ENCODE data around the gene HCFC1R1.
"Not testable (repeated sequence)": the region's sequence is repeated elsewhere in the genome, so short reads cannot be mapped to it uniquely, and the experiment has no call there.

Gene HCFC1R1

GRCh38 chr16:3057181-3058138 lies 33.7 kb upstream of the HCFC1R1 start:
- peaks cover 3% of the 10 kb centered on the region for H3K4me1 ChIP-seq (ENCODE audit: control insufficient read depth, insufficient read depth, low read length)
- ChIA-PET POLR2A (interaction anchor here (1.2 kb wide), 1 partner anchor 400 kb away, joined by 3 read pairs; no protein-coding TSS in a partner anchor), CTCF (interaction anchor here (0.6 to 5.3 kb wide), 5 partner anchors 25 to 70 kb away, joined by 3 to 54 read pairs (median 14); no protein-coding TSS in a partner anchor)
- TF ChIP-seq ZNF121 (tag by site-specific recombination; IDR thresholded peaks at IDR 0.05) (peak; percentile 80), ZNF394 (tag by site-specific recombination; IDR thresholded peaks at IDR 0.05; ENCODE audit: borderline replicate concordance) (no peak)
- H3K9me3 ChIP-seq (ENCODE audit: control insufficient read depth, insufficient read depth, low read depth, low read length), result no peaks in the 10 kb centered on the region
- H3K4me3 ChIP-seq (ENCODE audit: low read depth, low read length), result no peak overlapping the region
- H3K27ac ChIP-seq (ENCODE audit: extremely low read depth, low read depth, low read length), result no peak overlapping the region
- peaks cover 0 to 21% of the 10 kb centered on the region in 2 experiments; a peak in 2 of 3 replicates for H3K36me3 ChIP-seq (ENCODE audit: control insufficient read depth in 2 of 2, insufficient read depth in 1 of 2, low read length in 2 of 2)

GRCh38 chr16:3056336-3057180 lies 32.8 kb upstream of the HCFC1R1 start:
- Histone ChIP-seq H3K4me3 (ENCODE audit: low read depth, low read length) (no peak overlapping the region), H3K27ac (ENCODE audit: extremely low read depth, low read depth, low read length) (no peak overlapping the region)

GRCh38 chr16:3055734-3056115 lies 32.0 kb upstream of the HCFC1R1 start:
- H3K27ac ChIP-seq (ENCODE audit: extremely low read depth, low read depth, low read length); H3K4me3 ChIP-seq (ENCODE audit: low read depth, low read length); H3K9me3 ChIP-seq (ENCODE audit: control insufficient read depth, insufficient read depth, low read depth, low read length); H3K4me1 ChIP-seq (ENCODE audit: control insufficient read depth, insufficient read depth, low read length): not testable (repeated sequence)
- ChIA-PET CTCF (interaction anchor here (0.6 to 5.3 kb wide), 4 partner anchors 8 to 74 kb away, joined by 3 to 39 read pairs (median 6); no protein-coding TSS in a partner anchor), POLR2A (interaction anchor here (0.6 to 1.1 kb wide), 2 partner anchors 10 to 79 kb away, joined by 3 to 9 read pairs; partner anchors contain the start of genes IL32 and ZNF213)
- peaks cover 0 to 21% of the 10 kb centered on the region in 2 experiments; a peak in 2 of 3 replicates for H3K36me3 ChIP-seq (ENCODE audit: control insufficient read depth in 2 of 2, insufficient read depth in 1 of 2, low read length in 2 of 2)

More at GRCh38 chr16:3056336-3057180, 32.8 kb upstream of the HCFC1R1 start:
- no peaks in the 10 kb centered on the region for H3K9me3 ChIP-seq (ENCODE audit: control insufficient read depth, insufficient read depth, low read depth, low read length)
- TF ChIP-seq PRDM10 (tag by site-specific recombination; IDR thresholded peaks at IDR 0.05) (peak; percentile 39), PRDM6 (tag by site-specific recombination; IDR thresholded peaks at IDR 0.05) (no peak), PRDM1 (tag by site-specific recombination; IDR thresholded peaks at IDR 0.05) (peak; percentile 27; the same call in 1 of the 2 replicates), SP7 (tag by site-specific recombination; IDR thresholded peaks at IDR 0.05) (no peak), EGR2 (tag by site-specific recombination; IDR thresholded peaks at IDR 0.05; ENCODE audit: low read depth) (peak; percentile 11; the same call in 1 of the 2 replicates)
- H3K4me1 ChIP-seq (ENCODE audit: control insufficient read depth, insufficient read depth, low read length), result peaks cover 3% of the 10 kb centered on the region
- ChIA-PET POLR2A (interaction anchor here (0.6 to 1.1 kb wide), 4 partner anchors 9 to 78 kb away, joined by 3 to 9 read pairs (median 3); partner anchors contain the start of genes HCFC1R1, IL32 and ZNF213), CTCF (interaction anchor here (0.8 to 5.3 kb wide), 2 partner anchors 11 to 24 kb away, joined by 3 to 39 read pairs; no protein-coding TSS in a partner anchor)
- peaks cover 0 to 21% of the 10 kb centered on the region in 2 experiments; a peak in 2 of 3 replicates for H3K36me3 ChIP-seq (ENCODE audit: control insufficient read depth in 2 of 2, insufficient read depth in 1 of 2, low read length in 2 of 2)

Measured in HEK293 (cell line).